Caki2 (cell line): Measurements from ENCODE around the gene METTL8. TPM values are rescaled to one million over a fixed set of nuclear protein-coding genes. Genes with fewer than 3 reads are reported as not detected.
"Not testable (repeated sequence)": the region's sequence is repeated elsewhere in the genome, so short reads cannot be mapped to it uniquely, and the experiment has no call there.

Experiments
- DNase-seq: peaks from one replicate; pipeline ENCODE4 v3.0.0-alpha.2; 2015; ENCODE audit warnings: low read depth
- in situ Hi-C: cut with HindIII; loops from 2 replicates; pipeline ENCODE4 v1.10.0; 2016; ENCODE audit warnings: low sequenced_read_pairs, low pct_unique_long_range_greater_than_20kb, mixed read lengths
- total RNA-seq: library from RNA; depleted of rRNA; stranded (reverse); fragments of >200 nt; shearing (Covaris generic); gene quantifications from 2 replicates; pipeline ENCODE4 v1.2.3, GENCODE V29; 2014; ENCODE audit warnings: low replicate concordance

Gene METTL8
- total RNA-seq, 1 experiment from 2014 or later, result 28.5 TPM

- no peak for DNase-seq
- in situ Hi-C loops, result no loop called here
These were observed 26.6 kb downstream of the METTL8 start for GRCh38 chr2:171407030-171407675.

DNA sequence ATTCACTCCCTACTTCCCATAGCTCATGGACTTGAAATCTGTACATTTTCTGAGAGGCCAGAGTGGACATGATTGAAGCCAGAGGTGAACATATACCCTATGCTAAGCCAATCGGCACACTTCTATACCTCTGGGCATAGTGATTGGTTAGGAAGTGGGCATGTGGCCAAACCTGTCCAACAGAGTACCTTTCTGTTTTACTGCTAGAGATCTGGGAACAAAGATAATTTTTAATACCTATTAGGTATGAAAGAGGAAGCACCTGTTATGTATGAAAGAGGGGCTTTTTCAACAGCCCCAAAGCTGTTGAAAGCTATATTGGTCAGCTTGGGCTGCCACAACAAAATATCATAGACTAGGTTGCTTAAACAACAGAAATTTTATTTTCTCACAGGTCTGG lies 27.7 kb downstream of the METTL8 start:
- in situ Hi-C loops, result no loop called here
- no peak for DNase-seq

DNA sequence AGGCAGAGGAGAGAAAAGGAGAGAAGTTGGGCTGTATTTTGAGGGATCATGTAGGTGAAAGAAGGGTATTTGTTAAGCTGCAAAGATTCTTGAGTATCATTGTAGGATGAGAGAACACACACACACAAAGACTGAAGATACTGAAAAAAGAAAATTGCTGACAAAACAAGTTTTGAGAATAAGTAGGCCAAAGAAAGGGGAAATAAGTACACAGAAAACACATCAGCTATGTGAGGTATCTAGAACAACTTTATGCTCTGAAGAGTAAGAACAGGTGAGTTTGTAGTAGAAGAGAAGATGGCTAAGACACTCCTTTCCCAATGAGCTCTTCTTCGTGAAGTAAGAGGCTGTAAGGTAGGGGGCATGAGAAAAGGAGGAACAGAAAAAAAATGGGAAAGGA lies 28.2 kb downstream of the METTL8 start:
- in situ Hi-C loops, result no loop called here
- no peak for DNase-seq

GRCh38 chr2:171404719-171405118 lies 29.1 kb downstream of the METTL8 start:
- in situ Hi-C loops, result no loop called here
- no peak for DNase-seq

GRCh38 chr2:171404261-171404660 lies 29.5 kb downstream of the METTL8 start:
- peak; percentile 27 for DNase-seq
- in situ Hi-C loops, result no loop called here

GRCh38 chr2:171402906-171403580 lies 30.7 kb downstream of the METTL8 start:
- no peak for DNase-seq
- in situ Hi-C loops, result no loop called here

DNA sequence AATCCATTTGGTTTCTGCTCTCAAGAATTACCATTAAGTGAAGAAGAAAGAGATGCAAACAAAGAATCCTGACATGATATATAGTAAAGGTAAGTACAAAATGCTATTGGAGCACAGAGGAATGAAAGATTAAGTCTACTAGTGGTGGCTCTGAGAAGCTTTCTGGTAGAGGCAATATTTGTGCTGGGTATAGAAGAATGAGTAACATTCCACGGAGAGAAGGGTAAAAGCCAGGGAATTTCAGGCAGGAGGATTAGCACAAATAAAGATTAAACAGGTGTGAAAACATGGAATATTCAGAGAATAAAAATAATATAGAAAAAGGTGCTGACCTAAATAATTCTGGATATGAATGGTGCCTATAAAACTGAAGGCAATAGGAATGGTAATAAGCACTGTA lies 31.8 kb downstream of the METTL8 start:
- in situ Hi-C loops, result no loop called here
- DNase-seq, result no peak

DNA sequence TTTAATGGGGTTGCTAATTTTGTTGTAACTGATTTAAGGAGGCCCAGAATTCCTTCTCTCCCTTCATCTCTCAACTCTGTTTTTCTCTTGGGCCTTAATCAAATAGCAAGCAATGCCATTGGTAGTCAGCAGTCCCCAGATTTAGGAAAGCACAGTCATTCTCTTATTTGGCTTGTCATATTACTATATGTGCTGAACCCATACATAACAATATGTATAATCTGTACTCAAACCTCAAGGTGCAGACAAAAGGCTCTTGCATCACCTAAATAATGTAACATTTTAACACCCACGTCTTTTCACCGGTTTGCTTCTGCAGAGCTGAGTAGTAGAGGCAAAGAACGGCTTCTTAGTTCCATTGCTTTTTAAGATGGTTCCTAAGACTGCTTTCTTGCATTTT lies 33.4 kb downstream of the METTL8 start:
- DNase-seq, result no peak
- in situ Hi-C loops, result no loop called here

- in situ Hi-C loops, result no loop called here
- DNase-seq, result no peak
These were observed 34.5 kb downstream of the METTL8 start for GRCh38 chr2:171399292-171399691.

GRCh38 chr2:171394164-171394740 lies 39.5 kb downstream of the METTL8 start:
- DNase-seq, result no peak
- in situ Hi-C loops, result no loop called here

- in situ Hi-C loops, result no loop called here
- DNase-seq, result no peak
These were observed 40.3 kb downstream of the METTL8 start for GRCh38 chr2:171393487-171393886.

DNA sequence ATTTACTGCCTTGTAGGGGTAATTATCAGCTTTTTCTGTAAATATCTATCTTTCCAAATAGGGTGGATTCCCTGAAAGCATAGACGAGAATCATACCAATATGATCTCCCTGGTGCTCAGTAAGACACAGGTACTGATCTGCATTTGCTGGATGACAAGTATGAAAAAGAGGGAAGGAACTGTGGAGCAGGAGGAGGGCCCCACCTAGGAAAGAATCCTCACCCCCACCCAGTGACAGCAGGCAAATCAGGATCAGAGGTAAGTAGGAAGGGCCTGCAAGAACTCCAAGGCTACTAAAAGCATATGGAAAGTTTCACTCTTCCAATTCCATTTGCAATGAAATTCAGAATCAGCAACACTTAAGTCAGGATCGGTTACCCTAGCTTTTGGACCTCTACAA lies 42.3 kb downstream of the METTL8 start:
- in situ Hi-C loops, result no loop called here

DNA sequence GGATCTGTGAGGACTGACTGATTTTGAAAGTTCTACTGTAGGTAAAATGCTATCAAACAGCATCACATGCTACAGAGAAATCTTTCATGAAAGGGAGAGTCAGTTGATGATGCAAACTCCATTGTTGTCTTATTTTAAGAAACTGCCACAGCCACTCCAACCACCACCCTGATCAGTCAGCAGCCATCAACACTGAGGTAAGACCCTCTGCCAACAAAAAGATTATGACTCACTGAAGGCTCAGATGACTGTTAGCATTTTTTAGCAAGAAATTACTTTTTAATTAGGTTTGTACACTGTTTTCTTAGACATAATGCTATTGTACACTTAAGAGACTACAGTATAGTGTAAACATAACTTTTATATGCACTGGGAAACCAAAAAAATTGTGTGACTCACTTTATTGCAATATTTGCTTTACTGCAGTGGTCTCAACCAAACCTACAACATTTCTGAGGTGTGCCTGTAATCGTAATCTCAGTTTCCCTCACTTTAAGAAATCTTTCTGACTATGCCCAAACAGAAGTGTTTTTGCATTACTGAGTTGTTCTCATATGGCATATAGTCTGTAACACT lies 42.8 kb downstream of the METTL8 start:
- DNase-seq, result peak; percentile 37
- in situ Hi-C loops, result no loop called here

More for the DNA sequence above, 42.3 kb downstream of the METTL8 start:
- DNase-seq, result no peak

GRCh38 chr2:171389780-171390179 lies 44.0 kb downstream of the METTL8 start:
- in situ Hi-C loops, result no loop called here
- DNase-seq, result no peak

DNA sequence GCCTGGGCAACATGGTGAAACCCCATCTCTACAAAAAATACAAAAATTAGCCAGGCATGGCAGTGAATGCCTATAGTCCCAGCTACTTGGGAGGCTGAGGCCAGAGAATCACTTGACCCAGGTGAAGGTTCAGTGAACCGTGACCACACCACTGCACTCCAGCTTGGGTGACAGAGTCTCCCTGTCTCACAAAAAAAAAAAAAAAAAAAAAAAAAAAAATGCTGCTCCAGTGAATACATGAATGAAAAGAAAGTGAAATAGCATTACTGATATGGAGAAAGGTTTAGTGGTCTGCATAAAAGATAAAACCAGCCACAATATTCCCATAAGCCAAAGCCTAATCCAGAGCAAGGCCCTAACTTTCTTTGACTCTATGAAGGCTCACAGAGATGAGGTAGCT lies 44.5 kb downstream of the METTL8 start:
- peak; percentile 49 for DNase-seq
- in situ Hi-C loops, result no loop called here

DNA sequence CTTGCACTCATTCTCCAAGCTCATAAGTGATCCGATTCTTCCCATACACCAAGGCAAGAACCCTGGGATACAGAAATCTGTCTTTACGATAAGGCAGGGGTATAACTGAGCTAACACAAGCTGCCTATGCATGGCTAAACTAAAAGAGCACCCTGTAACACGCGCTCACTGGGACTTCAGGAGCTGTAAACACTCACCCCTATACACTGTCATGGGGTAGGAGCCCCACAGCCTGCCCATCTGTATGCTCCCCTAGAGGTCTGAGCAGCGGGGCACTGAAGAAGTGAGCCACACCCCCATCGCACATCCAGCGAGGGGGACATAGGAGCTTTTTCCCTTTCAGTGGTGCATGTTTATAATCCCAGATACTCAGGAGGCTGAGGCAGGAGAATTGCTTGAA lies 46.7 kb downstream of the METTL8 start:
- DNase-seq, result no peak
- in situ Hi-C loops, result no loop called here

GRCh38 chr2:171386627-171387026 lies 47.2 kb downstream of the METTL8 start:
- in situ Hi-C loops, result no loop called here
- DNase-seq, result no peak

- DNase-seq, result no peak
- in situ Hi-C loops, result no loop called here
These were observed 50.7 kb downstream of the METTL8 start for GRCh38 chr2:171383134-171383533.

DNA sequence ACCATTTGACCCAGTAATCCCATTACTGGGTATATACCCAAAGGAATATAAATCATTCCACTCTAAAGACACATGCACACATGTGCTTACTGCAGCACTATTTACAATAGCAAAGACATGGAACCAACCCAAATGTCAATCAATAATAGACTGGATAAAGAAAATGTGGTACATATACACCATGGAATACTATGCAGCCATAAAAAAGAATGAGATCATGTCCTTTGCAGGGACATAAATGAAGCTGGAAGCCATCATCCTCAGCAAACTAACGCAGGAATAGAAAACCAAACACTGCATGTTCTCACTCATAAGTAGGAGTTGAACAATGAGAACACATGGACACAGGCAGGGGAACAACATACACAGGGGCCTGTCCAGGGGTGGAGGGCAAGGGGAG lies 51.6 kb downstream of the METTL8 start:
- DNase-seq, in situ Hi-C loops: not testable (repeated sequence)
